GM23338 (cell line): ENCODE measurements around the gene RUSC2. TPM values are rescaled to one million over a fixed set of nuclear protein-coding genes. Genes with fewer than 3 reads are reported as not detected.
A peak's percentile ranks its signal among the peaks of the same experiment; 100 is the strongest.

ENCODE experiments used
- ATAC-seq: fragments of 200-7000 bp; cut with Tn5 transposase; 3 replicates; pipeline ENCODE4 v1.9.1; 2020
- DNase-seq: peaks from one replicate; pipeline ENCODE4 v3.0.0-alpha.2; 2015; ENCODE audit warnings: low spot score
- H2AFZ ChIP-seq: fragments of 200-600 bp; sonication (generic); 2 replicates; pipeline ENCODE4 v1.8.0; 2016; ENCODE audit warnings: antibody characterized with exemption, mild to moderate bottlenecking, moderate library complexity
- H3F3A ChIP-seq: fragments of 200-600 bp; sonication (generic); replicated peaks from 2 replicates; pipeline ENCODE4 v1.8.0; 2017; ENCODE audit warnings: antibody characterized with exemption, mixed run types, low read depth
- H3K27ac ChIP-seq: fragments of 200-600 bp; sonication (generic); 2 replicates; pipeline ENCODE4 v1.6.1; 2016; ENCODE audit warnings: low read depth
- H3K27me3 ChIP-seq: fragments of 200-600 bp; sonication (generic); 2 replicates; pipeline ENCODE4 v1.8.0; 2016; ENCODE audit warnings: mild to moderate bottlenecking, mixed run types, moderate library complexity; ENCODE audit not compliant: insufficient read depth
- H3K36me3 ChIP-seq: fragments of 200-600 bp; sonication (generic); 2 replicates; pipeline ENCODE4 v1.8.0; 2016; ENCODE audit warnings: mild to moderate bottlenecking; ENCODE audit not compliant: insufficient read depth
- H3K4me1 ChIP-seq: fragments of 200-600 bp; sonication (generic); 2 replicates; pipeline ENCODE4 v1.8.0; 2016; ENCODE audit warnings: mild to moderate bottlenecking, moderate library complexity; ENCODE audit not compliant: insufficient read depth
- H3K4me2 ChIP-seq: fragments of 200-600 bp; sonication (generic); 2 replicates; pipeline ENCODE4 v1.7.1; 2017; ENCODE audit warnings: mixed run types
- H3K4me3 ChIP-seq: fragments of 200-600 bp; sonication (generic); 2 replicates; pipeline ENCODE4 v1.6.1; 2016; ENCODE audit warnings: mixed run types
- H3K79me2 ChIP-seq: fragments of 200-600 bp; sonication (generic); replicated peaks from 2 replicates; pipeline ENCODE4 v1.8.0; 2017; ENCODE audit warnings: mild to moderate bottlenecking; ENCODE audit not compliant: insufficient read depth
- H3K9me2 ChIP-seq: fragments of 200-600 bp; sonication (generic); 2 replicates; pipeline ENCODE4 v1.8.0; 2017; ENCODE audit not compliant: insufficient read depth
- H4K20me1 ChIP-seq: fragments of 200-600 bp; sonication (generic); replicated peaks from 2 replicates; pipeline ENCODE4 v1.8.0; 2017; ENCODE audit warnings: mild to moderate bottlenecking; ENCODE audit not compliant: insufficient read depth
- H3K27ac Mint-ChIP-seq: 2 replicates; pipeline ENCODE4 v1.8.0; 2020; ENCODE audit warnings: inconsistent platforms, mild to moderate bottlenecking, moderate library complexity, mixed read lengths
- H3K27me3 Mint-ChIP-seq: 3 replicates; pipeline ENCODE4 v1.8.0; 2022; ENCODE audit warnings: low read depth, mild to moderate bottlenecking, moderate library complexity, mixed read lengths, inconsistent platforms; ENCODE audit not compliant: insufficient read depth, poor library complexity
- H3K36me3 Mint-ChIP-seq: 3 replicates; pipeline ENCODE4 v1.8.0; 2021; ENCODE audit warnings: low read depth, mild to moderate bottlenecking, inconsistent platforms, moderate library complexity, mixed read lengths
- H3K4me1 Mint-ChIP-seq: 3 replicates; pipeline ENCODE4 v1.8.0; 2020; ENCODE audit warnings: mild to moderate bottlenecking, inconsistent platforms, mixed read lengths
- H3K4me3 Mint-ChIP-seq: 3 replicates; pipeline ENCODE4 v1.8.0; 2021; ENCODE audit warnings: moderate library complexity, mild to moderate bottlenecking, inconsistent platforms, mixed read lengths
- H3K9me3 Mint-ChIP-seq: 3 replicates; pipeline ENCODE4 v1.8.0; 2020; ENCODE audit warnings: moderate library complexity, mild to moderate bottlenecking, inconsistent platforms, mixed read lengths
- JUNB ChIP-seq: IDR thresholded peaks from one replicate; pipeline ENCODE4 v1.6.1; 2016; ENCODE audit warnings: antibody characterized with exemption; ENCODE audit not compliant: unreplicated experiment
- POLR2AphosphoS5 ChIP-seq: IDR thresholded peaks from 2 replicates; pipeline ENCODE4 v1.6.1; 2016; ENCODE audit warnings: antibody characterized with exemption, low read depth
- ZNF114 ChIP-seq: fragments of 250-450 bp; sonication (Bioruptor Pico); IDR thresholded peaks from 2 replicates; pipeline ENCODE4 v1.5.0; 2020; ENCODE audit warnings: mild to moderate bottlenecking, moderate library complexity
- ZNF331 ChIP-seq: fragments of 250-450 bp; sonication (Bioruptor Pico); IDR thresholded peaks from 2 replicates; pipeline ENCODE4 v1.5.0; 2020; ENCODE audit warnings: low read depth, mild to moderate bottlenecking, moderate library complexity
- polyA plus RNA-seq: library from polyadenylated mRNA; unstranded; fragments of >200 nt; fragmentation: Nextera tagmentation; extraction: Ambion mirVana; gene quantifications from 2 replicates; pipeline ENCODE4 v1.2.1, GENCODE V29; 2016
- total RNA-seq: library from RNA; depleted of rRNA; stranded (reverse); fragments of >200 nt; shearing (Covaris generic); gene quantifications from 2 replicates; pipeline ENCODE4 v1.2.3, GENCODE V29; 2014
- TF ChIP-seq, protein P1 (sequence below): fragments of 250-450 bp; sonication (Bioruptor Pico); IDR thresholded peaks from 2 replicates; pipeline ENCODE4 v1.5.0; 2020; ENCODE audit warnings: mild to moderate bottlenecking, moderate library complexity
- TF ChIP-seq, protein P2 (sequence below), 2 experiments: fragments of 200-600 bp in 1 of 2; sonication (generic) in 1 of 2; conservative IDR thresholded peaks; 2 replicates each; pipeline versions ENCODE4 v1.5.1 to v1.6.1; 2016 to 2017; ENCODE audit warnings: antibody characterized with exemption in 2 of 2, low read depth in 2 of 2, mild to moderate bottlenecking in 2 of 2, moderate library complexity in 1 of 2
- TF ChIP-seq, protein P3 (sequence below): IDR thresholded peaks from 2 replicates; pipeline ENCODE4 v1.6.1; 2016; ENCODE audit warnings: antibody characterized with exemption

The RUSC2 gene
- total and polyA plus RNA-seq, 2 experiments from 2014 or later, result 3.0 to 8.2 TPM

DNA sequence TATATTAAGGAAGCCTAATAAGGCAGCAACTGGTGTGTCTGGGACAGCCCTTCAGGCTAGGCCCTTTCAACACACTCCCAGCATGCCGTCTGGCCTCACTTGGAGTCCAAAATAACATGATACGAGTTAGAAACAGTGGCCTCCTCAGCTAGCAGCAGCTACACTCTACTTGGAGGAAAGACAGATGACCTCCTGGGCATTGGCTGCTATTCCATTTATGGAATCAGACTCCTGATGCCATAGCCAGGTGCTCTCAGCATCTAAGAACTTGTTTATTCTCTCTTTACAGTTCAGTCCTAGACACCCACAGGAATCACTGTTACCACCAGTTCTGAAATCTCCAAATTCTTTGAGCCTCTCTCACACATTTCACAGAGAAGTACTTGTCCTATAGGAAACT is 31.8 kb downstream of the RUSC2 start (continued):
- TF ChIP-seq, protein P1, sequence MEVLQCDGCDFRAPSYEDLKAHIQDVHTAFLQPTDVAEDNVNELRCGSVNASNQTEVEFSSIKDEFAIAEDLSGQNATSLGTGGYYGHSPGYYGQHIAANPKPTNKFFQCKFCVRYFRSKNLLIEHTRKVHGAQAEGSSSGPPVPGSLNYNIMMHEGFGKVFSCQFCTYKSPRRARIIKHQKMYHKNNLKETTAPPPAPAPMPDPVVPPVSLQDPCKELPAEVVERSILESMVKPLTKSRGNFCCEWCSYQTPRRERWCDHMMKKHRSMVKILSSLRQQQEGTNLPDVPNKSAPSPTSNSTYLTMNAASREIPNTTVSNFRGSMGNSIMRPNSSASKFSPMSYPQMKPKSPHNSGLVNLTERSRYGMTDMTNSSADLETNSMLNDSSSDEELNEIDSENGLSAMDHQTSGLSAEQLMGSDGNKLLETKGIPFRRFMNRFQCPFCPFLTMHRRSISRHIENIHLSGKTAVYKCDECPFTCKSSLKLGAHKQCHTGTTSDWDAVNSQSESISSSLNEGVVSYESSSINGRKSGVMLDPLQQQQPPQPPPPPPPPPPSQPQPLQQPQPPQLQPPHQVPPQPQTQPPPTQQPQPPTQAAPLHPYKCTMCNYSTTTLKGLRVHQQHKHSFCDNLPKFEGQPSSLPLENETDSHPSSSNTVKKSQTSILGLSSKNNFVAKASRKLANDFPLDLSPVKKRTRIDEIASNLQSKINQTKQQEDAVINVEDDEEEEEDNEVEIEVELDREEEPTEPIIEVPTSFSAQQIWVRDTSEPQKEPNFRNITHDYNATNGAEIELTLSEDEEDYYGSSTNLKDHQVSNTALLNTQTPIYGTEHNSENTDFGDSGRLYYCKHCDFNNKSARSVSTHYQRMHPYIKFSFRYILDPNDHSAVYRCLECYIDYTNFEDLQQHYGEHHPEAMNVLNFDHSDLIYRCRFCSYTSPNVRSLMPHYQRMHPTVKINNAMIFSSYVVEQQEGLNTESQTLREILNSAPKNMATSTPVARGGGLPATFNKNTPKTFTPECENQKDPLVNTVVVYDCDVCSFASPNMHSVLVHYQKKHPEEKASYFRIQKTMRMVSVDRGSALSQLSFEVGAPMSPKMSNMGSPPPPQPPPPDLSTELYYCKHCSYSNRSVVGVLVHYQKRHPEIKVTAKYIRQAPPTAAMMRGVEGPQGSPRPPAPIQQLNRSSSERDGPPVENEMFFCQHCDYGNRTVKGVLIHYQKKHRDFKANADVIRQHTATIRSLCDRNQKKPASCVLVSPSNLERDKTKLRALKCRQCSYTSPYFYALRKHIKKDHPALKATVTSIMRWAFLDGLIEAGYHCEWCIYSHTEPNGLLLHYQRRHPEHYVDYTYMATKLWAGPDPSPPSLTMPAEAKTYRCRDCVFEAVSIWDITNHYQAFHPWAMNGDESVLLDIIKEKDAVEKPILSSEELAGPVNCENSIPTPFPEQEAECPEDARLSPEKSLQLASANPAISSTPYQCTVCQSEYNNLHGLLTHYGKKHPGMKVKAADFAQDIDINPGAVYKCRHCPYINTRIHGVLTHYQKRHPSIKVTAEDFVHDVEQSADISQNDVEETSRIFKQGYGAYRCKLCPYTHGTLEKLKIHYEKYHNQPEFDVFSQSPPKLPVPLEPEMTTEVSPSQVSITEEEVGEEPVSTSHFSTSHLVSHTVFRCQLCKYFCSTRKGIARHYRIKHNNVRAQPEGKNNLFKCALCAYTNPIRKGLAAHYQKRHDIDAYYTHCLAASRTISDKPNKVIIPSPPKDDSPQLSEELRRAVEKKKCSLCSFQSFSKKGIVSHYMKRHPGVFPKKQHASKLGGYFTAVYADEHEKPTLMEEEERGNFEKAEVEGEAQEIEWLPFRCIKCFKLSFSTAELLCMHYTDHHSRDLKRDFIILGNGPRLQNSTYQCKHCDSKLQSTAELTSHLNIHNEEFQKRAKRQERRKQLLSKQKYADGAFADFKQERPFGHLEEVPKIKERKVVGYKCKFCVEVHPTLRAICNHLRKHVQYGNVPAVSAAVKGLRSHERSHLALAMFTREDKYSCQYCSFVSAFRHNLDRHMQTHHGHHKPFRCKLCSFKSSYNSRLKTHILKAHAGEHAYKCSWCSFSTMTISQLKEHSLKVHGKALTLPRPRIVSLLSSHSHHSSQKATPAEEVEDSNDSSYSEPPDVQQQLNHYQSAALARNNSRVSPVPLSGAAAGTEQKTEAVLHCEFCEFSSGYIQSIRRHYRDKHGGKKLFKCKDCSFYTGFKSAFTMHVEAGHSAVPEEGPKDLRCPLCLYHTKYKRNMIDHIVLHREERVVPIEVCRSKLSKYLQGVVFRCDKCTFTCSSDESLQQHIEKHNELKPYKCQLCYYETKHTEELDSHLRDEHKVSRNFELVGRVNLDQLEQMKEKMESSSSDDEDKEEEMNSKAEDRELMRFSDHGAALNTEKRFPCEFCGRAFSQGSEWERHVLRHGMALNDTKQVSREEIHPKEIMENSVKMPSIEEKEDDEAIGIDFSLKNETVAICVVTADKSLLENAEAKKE (CRISPR knock-in tag), result no peak

DNA sequence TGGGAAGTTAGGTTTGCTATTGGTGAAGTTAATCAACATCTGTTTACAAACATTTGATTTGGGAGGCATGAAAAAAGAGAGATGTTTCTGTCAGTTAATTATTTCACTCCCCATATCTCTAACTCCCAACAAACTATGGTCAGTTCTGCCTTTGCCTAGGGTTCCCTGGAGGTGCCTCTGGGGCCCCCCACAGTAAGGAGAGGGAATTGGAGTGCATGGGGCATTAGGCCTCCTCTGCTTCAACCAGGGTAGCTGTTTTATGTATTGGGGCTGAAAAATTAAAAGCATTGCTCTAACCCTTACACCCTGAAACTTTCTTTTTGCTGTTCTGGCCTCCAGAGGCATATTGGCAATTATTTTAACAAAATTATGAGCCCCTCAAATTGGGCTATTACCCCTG is 32.3 kb downstream of the RUSC2 start:
- Mint-ChIP-seq H3K36me3 (no peaks in the 10 kb centered on the region), H3K4me3 (no peak overlapping the region), H3K9me3 (no peaks in the 10 kb centered on the region), H3K27ac (no peak overlapping the region), H3K4me1 (peaks cover 37% of the 10 kb centered on the region), H3K27me3 (peaks cover 6% of the 10 kb centered on the region)
- Histone ChIP-seq H3K27me3 (no peaks in the 10 kb centered on the region), H4K20me1 (no peaks in the 10 kb centered on the region), H3K4me1 (peaks cover 30% of the 10 kb centered on the region), H3K4me2 (no peak overlapping the region), H3K79me2 (peaks cover 7% of the 10 kb centered on the region; the same call in 1 of the 2 replicates), H2AFZ (no peak overlapping the region), H3K27ac (no peak overlapping the region), H3K4me3 (no peak overlapping the region), H3K36me3 (no peaks in the 10 kb centered on the region), H3K9me2 (no peaks in the 10 kb centered on the region), H3F3A (no peaks in the 10 kb centered on the region)
- peak; percentile 66 for ATAC-seq
- DNase-seq, result peak; percentile 59
- TF ChIP-seq, protein P1 (CRISPR knock-in tag), result no peak
- TF ChIP-seq POLR2AphosphoS5, result no peak
- TF ChIP-seq ZNF114, result no peak
- TF ChIP-seq ZNF331 (CRISPR knock-in tag), result no peak
- TF ChIP-seq, protein P2, sequence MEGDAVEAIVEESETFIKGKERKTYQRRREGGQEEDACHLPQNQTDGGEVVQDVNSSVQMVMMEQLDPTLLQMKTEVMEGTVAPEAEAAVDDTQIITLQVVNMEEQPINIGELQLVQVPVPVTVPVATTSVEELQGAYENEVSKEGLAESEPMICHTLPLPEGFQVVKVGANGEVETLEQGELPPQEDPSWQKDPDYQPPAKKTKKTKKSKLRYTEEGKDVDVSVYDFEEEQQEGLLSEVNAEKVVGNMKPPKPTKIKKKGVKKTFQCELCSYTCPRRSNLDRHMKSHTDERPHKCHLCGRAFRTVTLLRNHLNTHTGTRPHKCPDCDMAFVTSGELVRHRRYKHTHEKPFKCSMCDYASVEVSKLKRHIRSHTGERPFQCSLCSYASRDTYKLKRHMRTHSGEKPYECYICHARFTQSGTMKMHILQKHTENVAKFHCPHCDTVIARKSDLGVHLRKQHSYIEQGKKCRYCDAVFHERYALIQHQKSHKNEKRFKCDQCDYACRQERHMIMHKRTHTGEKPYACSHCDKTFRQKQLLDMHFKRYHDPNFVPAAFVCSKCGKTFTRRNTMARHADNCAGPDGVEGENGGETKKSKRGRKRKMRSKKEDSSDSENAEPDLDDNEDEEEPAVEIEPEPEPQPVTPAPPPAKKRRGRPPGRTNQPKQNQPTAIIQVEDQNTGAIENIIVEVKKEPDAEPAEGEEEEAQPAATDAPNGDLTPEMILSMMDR (conservative IDR thresholded peaks at IDR 0.05; ENCODE audit: low read depth in 2 of 2), result peak; percentile 57 to 58
- TF ChIP-seq, protein P3, sequence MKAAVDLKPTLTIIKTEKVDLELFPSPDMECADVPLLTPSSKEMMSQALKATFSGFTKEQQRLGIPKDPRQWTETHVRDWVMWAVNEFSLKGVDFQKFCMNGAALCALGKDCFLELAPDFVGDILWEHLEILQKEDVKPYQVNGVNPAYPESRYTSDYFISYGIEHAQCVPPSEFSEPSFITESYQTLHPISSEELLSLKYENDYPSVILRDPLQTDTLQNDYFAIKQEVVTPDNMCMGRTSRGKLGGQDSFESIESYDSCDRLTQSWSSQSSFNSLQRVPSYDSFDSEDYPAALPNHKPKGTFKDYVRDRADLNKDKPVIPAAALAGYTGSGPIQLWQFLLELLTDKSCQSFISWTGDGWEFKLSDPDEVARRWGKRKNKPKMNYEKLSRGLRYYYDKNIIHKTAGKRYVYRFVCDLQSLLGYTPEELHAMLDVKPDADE, result no peak
- no peak for TF ChIP-seq JUNB
